HG02981 (cell line): Measurements from ENCODE around the gene PDZD7.

Source experiments
- ATAC-seq: cut with Tn5 transposase; IDR thresholded peaks from one replicate; pipeline ENCODE4 v1.9.1; 2021; ENCODE audit warnings: mild to moderate bottlenecking, moderate library complexity; ENCODE audit not compliant: unreplicated experiment

Gene PDZD7

GRCh38 chr10:100969187-100970075, 61.5 kb downstream of the PDZD7 start, which contains the start of gene SEMA4G:
Gene SEMA4G, plus strand, starts transcription at chr10:100969504. Its CDS starts 3,409 bp downstream, at chr10:100972913.
- no peak for ATAC-seq

DNA sequence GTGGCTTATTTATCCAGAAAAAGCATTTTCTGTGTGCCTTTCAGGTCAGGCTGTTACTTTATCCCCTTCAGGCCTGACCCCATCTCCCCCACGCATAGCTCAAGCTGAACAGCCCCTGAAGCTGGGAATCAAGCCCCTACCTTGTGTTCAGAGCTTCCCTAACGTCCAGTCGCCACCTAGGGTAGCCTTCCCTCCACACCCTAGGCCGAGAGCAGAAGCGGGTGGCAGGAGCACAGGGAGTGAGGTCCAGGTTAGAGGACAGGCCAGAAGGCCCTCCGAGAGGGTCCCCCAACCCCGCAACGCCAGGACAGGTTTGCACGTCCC, 62.1 kb downstream of the PDZD7 start:
- no peak for ATAC-seq

DNA sequence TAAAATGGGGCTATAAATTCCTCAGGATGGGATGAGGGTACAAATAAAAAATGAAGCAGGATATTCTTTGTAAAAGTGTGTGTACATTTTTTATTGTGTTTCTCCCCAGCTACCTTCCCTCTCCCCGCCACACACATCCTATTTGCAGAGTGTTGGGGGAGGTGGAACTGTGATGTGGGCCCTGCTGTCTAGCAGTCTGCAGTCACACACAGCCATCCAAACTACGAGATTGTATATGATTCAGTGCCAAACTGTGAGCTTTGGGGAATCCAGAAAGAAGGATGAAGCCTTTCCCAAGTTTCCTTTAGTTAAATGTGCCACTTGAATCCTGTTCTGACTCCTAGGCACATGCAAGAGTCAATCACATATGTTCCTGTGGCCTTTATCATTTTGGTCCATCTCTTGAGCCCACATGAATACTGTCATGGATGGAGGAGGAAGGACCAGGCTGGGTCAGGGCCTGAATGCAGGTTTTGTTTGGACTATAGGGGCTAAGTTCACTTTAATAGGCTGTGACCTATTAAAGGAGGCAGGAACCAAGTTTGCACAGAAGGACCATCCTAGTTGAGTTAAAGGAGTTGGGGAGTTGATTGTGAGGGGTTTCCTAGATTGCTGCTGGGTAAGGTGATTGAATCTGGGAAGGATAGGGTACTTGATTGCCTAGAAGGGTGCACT, 62.7 kb downstream of the PDZD7 start:
- no peak for ATAC-seq

GRCh38 chr10:100967332-100967731, 63.6 kb downstream of the PDZD7 start:
- ATAC-seq: no peak

DNA sequence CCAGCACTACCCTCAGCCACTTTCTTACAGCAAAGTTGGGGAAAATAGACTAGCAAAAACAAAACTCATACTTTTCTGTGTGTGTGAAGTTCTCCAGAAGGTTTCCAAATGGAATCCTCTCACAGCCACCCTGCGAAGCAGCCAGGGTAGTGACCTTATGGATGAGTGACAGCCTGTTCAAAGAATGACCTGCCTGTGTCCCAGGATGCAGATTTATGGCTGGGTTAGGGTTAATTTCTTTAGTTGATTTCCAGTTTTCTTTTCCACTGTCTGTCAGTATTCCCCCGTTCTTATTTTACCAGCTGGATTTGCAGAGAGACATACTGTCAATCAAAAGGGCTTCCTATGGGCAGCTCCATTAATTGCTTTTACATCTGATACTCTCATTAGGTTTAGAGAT, 64.0 kb downstream of the PDZD7 start:
- ATAC-seq: no peak

DNA sequence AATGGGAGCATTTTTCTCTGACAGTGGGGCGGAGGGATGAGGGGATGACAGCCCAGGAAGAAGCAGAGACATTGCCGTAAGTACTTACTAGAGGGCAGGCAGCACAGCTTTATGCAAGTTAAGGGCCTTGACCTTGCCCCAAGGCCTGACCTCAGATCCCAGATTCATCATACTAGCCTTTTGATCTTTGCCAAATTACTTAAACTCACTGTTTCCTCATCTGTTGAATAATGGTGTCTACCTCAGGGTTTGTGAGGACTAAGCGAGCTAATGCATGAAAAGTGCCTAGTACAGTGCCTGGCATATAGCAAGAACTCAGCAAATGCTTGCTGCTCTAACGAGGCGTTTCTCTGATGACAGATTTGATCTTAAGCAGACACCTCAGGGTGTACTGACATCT, 65.1 kb downstream of the PDZD7 start:
- ATAC-seq: no peak

GRCh38 chr10:100963826-100964225, 67.1 kb downstream of the PDZD7 start:
- ATAC-seq: no peak

DNA sequence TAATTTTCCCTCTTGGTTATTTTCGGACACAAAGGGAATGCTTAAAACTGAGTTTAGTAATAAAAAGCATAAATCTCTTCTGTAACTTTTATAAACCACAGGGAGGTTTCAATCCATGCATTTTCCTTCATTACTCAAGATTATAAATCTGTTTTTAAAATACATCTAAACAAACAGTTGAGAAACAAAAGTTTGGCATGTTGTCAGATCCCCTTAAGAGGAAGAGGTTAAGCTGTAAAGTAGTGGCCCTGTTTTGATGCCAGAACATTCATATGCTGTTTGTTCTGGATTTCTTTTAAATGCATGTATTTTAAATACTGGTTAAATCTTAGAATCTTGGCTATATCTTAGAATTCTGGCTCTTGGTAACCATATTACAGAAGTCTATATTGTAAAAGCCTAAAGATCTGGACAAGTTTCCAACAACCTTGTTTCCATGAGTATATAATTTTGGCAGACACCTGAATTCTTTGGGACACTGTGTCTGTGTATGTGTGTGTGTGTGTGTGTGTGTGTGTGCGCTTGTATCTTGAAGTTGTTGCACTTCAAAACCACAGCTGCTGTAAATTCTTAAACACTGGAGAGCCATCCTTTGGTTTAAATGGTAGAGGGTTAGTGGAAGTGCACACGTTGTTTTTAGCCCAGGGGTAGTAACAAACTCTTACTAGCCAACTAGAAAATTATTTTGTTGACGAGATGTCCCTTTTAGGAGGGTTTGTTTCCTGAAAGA, 68.4 kb downstream of the PDZD7 start:
- no peak for ATAC-seq

- no peak for ATAC-seq
These were observed 70.7 kb downstream of the PDZD7 start for GRCh38 chr10:100960251-100960650.
